H1 (cell line): ENCODE data around the gene SKIDA1. TPM values are rescaled to one million over a fixed set of nuclear protein-coding genes. Genes with fewer than 3 reads are reported as not detected.

ENCODE experiments used
- CTCF ChIA-PET: fragments of 300-600 bp; sonication (Branson Sonifier 250); formaldehyde crosslinking; loops from one replicate; lab custom pipeline; 2021; ENCODE audit not compliant: partially characterized antibody; lab: Charles Lee
- POLR2A ChIA-PET: fragments of 300-600 bp; sonication (Branson Sonifier 250); formaldehyde crosslinking; loops from one replicate; lab custom pipeline; 2021; ENCODE audit warnings: inconsistent platforms; ENCODE audit not compliant: partially characterized antibody; lab: Charles Lee
- DNase-seq, 2 experiments: peaks; one replicate each; pipeline versions ENCODE4 v3.0.0 to v3.0.0-alpha.2; 2010 to 2022; ENCODE audit warnings: low spot score in 2 of 2, low read depth in 1 of 2, mixed read lengths in 1 of 2
- FAIRE-seq: peaks from 2 replicates; lab custom pipeline; 2011; peaks lifted over from hg19 to GRCh38; lab: Jason Lieb, UNC
- H2AFZ ChIP-seq: 2 replicates; pipeline ENCODE4 v1.8.1; 2012; ENCODE audit warnings: low read length, inconsistent platforms
- H2AK5ac ChIP-seq: 2 replicates; pipeline ENCODE4 v1.6.1; 2013; ENCODE audit warnings: low read depth, low read length
- H2BK120ac ChIP-seq: replicated peaks from 2 replicates; pipeline ENCODE3; 2013; ENCODE audit warnings: low read depth, low read length, inconsistent platforms
- H2BK12ac ChIP-seq: 2 replicates; pipeline ENCODE4 v1.6.1; 2013; ENCODE audit warnings: low read depth, low read length
- H2BK15ac ChIP-seq: 2 replicates; pipeline ENCODE4 v1.6.1; 2013; ENCODE audit warnings: low read length
- H2BK20ac ChIP-seq: 2 replicates; pipeline ENCODE4 v1.6.1; 2013; ENCODE audit warnings: low read length
- H2BK5ac ChIP-seq: 2 replicates; pipeline ENCODE4 v1.6.1; 2013; ENCODE audit warnings: low read depth, low read length
- H3K14ac ChIP-seq: 2 replicates; pipeline ENCODE4 v1.6.1; 2013; ENCODE audit warnings: inconsistent platforms; ENCODE audit not compliant: insufficient read length
- H3K18ac ChIP-seq: 2 replicates; pipeline ENCODE4 v1.6.1; 2013; ENCODE audit warnings: low read length; ENCODE audit errors: extremely low read depth
- H3K23ac ChIP-seq: 2 replicates; pipeline ENCODE4 v1.6.1; 2013; ENCODE audit warnings: inconsistent platforms; ENCODE audit not compliant: insufficient read length
- H3K23me2 ChIP-seq: 2 replicates; pipeline ENCODE4 v1.6.1; 2013; ENCODE audit warnings: low read depth, low read length
- H3K27ac ChIP-seq: 2 replicates; pipeline ENCODE4 v1.6.1; 2011; ENCODE audit warnings: low read depth, low read length, inconsistent platforms
- H3K27me3 ChIP-seq, 4 experiments: replicated peaks in 1 of 4; 1 replicate in 1 of 4; 2 replicates in 3 of 4; pipeline versions ENCODE4 v1.6.1 to v1.8.1; 2011 to 2013; ENCODE audit warnings: low read length in 3 of 4, mild to moderate bottlenecking in 3 of 4, inconsistent platforms in 2 of 4, mixed read lengths in 2 of 4, moderate library complexity in 1 of 4; ENCODE audit not compliant: control insufficient read depth in 3 of 4, insufficient read depth in 3 of 4; ENCODE audit errors: extremely low read depth in 1 of 4
- H3K36me3 ChIP-seq, 4 experiments: 2 replicates each; pipeline versions ENCODE4 v1.6.1 to v1.8.1; 2011 to 2013; ENCODE audit warnings: mild to moderate bottlenecking in 4 of 4, low read length in 3 of 4, moderate library complexity in 2 of 4, control low read depth in 1 of 4, inconsistent platforms in 1 of 4; ENCODE audit not compliant: insufficient read depth in 4 of 4, control insufficient read depth in 2 of 4
- H3K4ac ChIP-seq: replicated peaks from 2 replicates; pipeline ENCODE3; 2013; ENCODE audit warnings: low read length, low read depth, mixed read lengths, inconsistent platforms; ENCODE audit not compliant: insufficient read length
- H3K4me1 ChIP-seq, 4 experiments: replicated peaks in 1 of 4; 1 replicate in 1 of 4; 2 replicates in 3 of 4; pipeline versions ENCODE4 v1.6.1 to v1.8.1; 2011 to 2013; ENCODE audit warnings: low read length in 3 of 4, inconsistent platforms in 2 of 4, mixed read lengths in 1 of 4; ENCODE audit not compliant: insufficient read depth in 4 of 4, control insufficient read depth in 3 of 4
- H3K4me2 ChIP-seq, 2 experiments: 2 replicates each; pipeline versions ENCODE4 v1.6.1 to v1.8.1; 2011 to 2013; ENCODE audit warnings: low read depth in 2 of 2, low read length in 2 of 2, control low read depth in 1 of 2, inconsistent platforms in 1 of 2, mild to moderate bottlenecking in 1 of 2; ENCODE audit not compliant: insufficient read depth in 1 of 2
- H3K4me3 ChIP-seq, 4 experiments: fragments of 200-600, 300-600 bp in 1 of 4; sonication (generic), shearing (Covaris generic), sonication (Bioruptor Twin) in 1 of 4; 2 replicates each; pipeline versions ENCODE4 v1.5.1 to v1.8.1; 2011 to 2016; ENCODE audit warnings: low read length in 4 of 4, low read depth in 3 of 4, control low read depth in 2 of 4, inconsistent platforms in 2 of 4, mild to moderate bottlenecking in 2 of 4, mixed read lengths in 1 of 4, moderate library complexity in 1 of 4; ENCODE audit not compliant: insufficient read depth in 2 of 4; ENCODE audit errors: extremely low read depth in 1 of 4
- H3K56ac ChIP-seq: replicated peaks from 2 replicates; pipeline ENCODE3; 2013; ENCODE audit warnings: low read depth, mild to moderate bottlenecking, mixed read lengths, low read length, inconsistent platforms; ENCODE audit not compliant: insufficient read length
- H3K79me1 ChIP-seq: 2 replicates; pipeline ENCODE4 v1.6.1; 2013; ENCODE audit warnings: low read depth, low read length, control low read depth
- H3K79me2 ChIP-seq, 2 experiments: 2 replicates each; pipeline versions ENCODE4 v1.6.1 to v1.8.1; 2012 to 2013; ENCODE audit warnings: low read length in 2 of 2, mild to moderate bottlenecking in 2 of 2, inconsistent platforms in 1 of 2; ENCODE audit not compliant: insufficient read depth in 2 of 2, control insufficient read depth in 1 of 2
- H3K9ac ChIP-seq, 4 experiments: replicated peaks in 1 of 4; 1 replicate in 1 of 4; 2 replicates in 3 of 4; pipeline versions ENCODE4 v1.6.1 to v1.8.1; 2011 to 2013; ENCODE audit warnings: low read depth in 3 of 4, low read length in 3 of 4, control low read depth in 2 of 4, mild to moderate bottlenecking in 2 of 4, moderate library complexity in 2 of 4, inconsistent platforms in 1 of 4; ENCODE audit errors: extremely low read depth in 1 of 4
- H3K9me3 ChIP-seq, 2 experiments: 2 replicates each; pipeline versions ENCODE4 v1.6.1 to v1.8.1; 2012 to 2013; ENCODE audit warnings: mild to moderate bottlenecking in 2 of 2, moderate library complexity in 2 of 2, control low read depth in 1 of 2, inconsistent platforms in 1 of 2, low read depth in 1 of 2, low read length in 1 of 2, mixed read lengths in 1 of 2; ENCODE audit not compliant: insufficient read depth in 2 of 2
- H4K20me1 ChIP-seq, 2 experiments: replicated peaks in 1 of 2; 2 replicates each; pipeline versions ENCODE3 to v1.8.1; 2011 to 2013; ENCODE audit warnings: inconsistent platforms in 2 of 2, low read length in 2 of 2, mild to moderate bottlenecking in 1 of 2; ENCODE audit not compliant: insufficient read depth in 2 of 2, control insufficient read depth in 1 of 2
- H4K5ac ChIP-seq: 2 replicates; pipeline ENCODE4 v1.6.1; 2013; ENCODE audit warnings: low read length, low read depth, mixed read lengths, inconsistent platforms; ENCODE audit not compliant: insufficient read length
- H4K8ac ChIP-seq: 2 replicates; pipeline ENCODE4 v1.8.0; 2013; ENCODE audit warnings: mild to moderate bottlenecking, moderate library complexity, low read length, inconsistent platforms; ENCODE audit not compliant: insufficient read depth; ENCODE audit errors: extremely low read depth
- H4K91ac ChIP-seq: replicated peaks from 2 replicates; pipeline ENCODE3; 2013; ENCODE audit warnings: low read length, mixed read lengths, inconsistent platforms; ENCODE audit not compliant: insufficient read length
- CBX8 ChIP-seq: fragments of 300-800, 300-1000 bp; sonication (generic); IDR thresholded peaks from 2 replicates; pipeline ENCODE4 v1.7.1; 2016; ENCODE audit warnings: low read depth, low read length, borderline replicate concordance
- CHD1 ChIP-seq: IDR thresholded peaks from 2 replicates; pipeline ENCODE4 v1.6.1; 2012; ENCODE audit warnings: low read depth, low read length, improper control_type of control experiment
- EP300 ChIP-seq, 2 experiments: IDR thresholded peaks; 1 replicate in 1 of 2; 2 replicates in 1 of 2; pipeline ENCODE4 v1.6.1; 2011 to 2012; ENCODE audit warnings: low read depth in 2 of 2, low read length in 2 of 2, mild to moderate bottlenecking in 2 of 2, borderline replicate concordance in 1 of 2, inconsistent platforms in 1 of 2, moderate library complexity in 1 of 2
- GTF2F1 ChIP-seq: IDR thresholded peaks from 2 replicates; pipeline ENCODE4 v1.6.1; 2012; ENCODE audit warnings: low read depth, low read length, improper control_type of control experiment, borderline replicate concordance
- WGBS, 2 experiments: shearing (Covaris generic) in 1 of 2; methylation state at CpG; one replicate each; pipeline versions ENCODE4 v1.1.6 to v1.1.7; 2013 to 2015; ENCODE audit warnings: low lambda C conversion rate in 2 of 2, mixed read lengths in 2 of 2, inconsistent platforms in 1 of 2, low coverage in 1 of 2, missing lambda C conversion rate in 1 of 2; ENCODE audit not compliant: insufficient replicate concordance in 2 of 2, insufficient coverage in 1 of 2, insufficient read length in 1 of 2; ENCODE audit errors: extremely low coverage in 1 of 2, missing lambda C conversion rate in 1 of 2; 5-methylcytosine and 5-hydroxymethylcytosine counted together
- polyA plus RNA-seq, 7 experiments: library from polyadenylated mRNA; depleted of rRNA in 3 of 7; stranded (reverse) in 5 of 7; unstranded in 2 of 7; fragments of >200 nt in 5 of 7; fragments of 200-250 nt in 2 of 7; gene quantifications; 1 replicate in 5 of 7; 2 replicates in 1 of 7; 4 replicates in 1 of 7; pipeline versions ENCODE4 v1.2.1 to v1.2.3, GENCODE V29; 2011 to 2013; ENCODE audit warnings: missing spikeins in 2 of 7, mixed read lengths in 2 of 7
- total RNA-seq: library from RNA; stranded (reverse); fragmentation: NEBNext Ultra II Directional; extraction: Animal tissue kit (Norgen Biotek cat#: 25700); gene quantifications from 2 replicates; pipeline ENCODE4 v1.2.1, GENCODE V29; 2021

SKIDA1 gene
- total and polyA plus RNA-seq, 2 of the 8 experiments (the other 6 are each of a cell fraction or from before 2014, with no cell fraction given), result 1.5 to 8.0 TPM

GRCh38 chr10:21524131-21524525 is 1.4 kb downstream of the SKIDA1 start:
- H3K9me3 ChIP-seq, result no peaks in the 10 kb centered on the region
- H3K18ac ChIP-seq, result no peak overlapping the region; the same call in 1 of the 2 replicates
- H3K9ac ChIP-seq, result peak overlapping the region in 2 of 4 experiments; percentile 89 to 91; a peak in 4 of 7 replicates
- peaks cover 0 to 7% of the 10 kb centered on the region in 2 experiments; a peak in 2 of 4 replicates for H3K79me2 ChIP-seq
- peak overlapping the region; percentile 98 for H4K5ac ChIP-seq
- ChIA-PET POLR2A (interaction anchor here (0.6 to 17.3 kb wide), 8 partner anchors 9 to 721 kb away, joined by 3 to 352 read pairs (median 4); no protein-coding TSS in a partner anchor), CTCF (interaction anchor here (1.2 to 3.6 kb wide), 3 partner anchors 8 to 22 kb away, joined by 4 to 17 read pairs (median 6); no protein-coding TSS in a partner anchor)
- H3K27ac ChIP-seq, result peak overlapping the region; percentile 91; the same call in 1 of the 2 replicates
- peak overlapping the region; percentile 66 to 79 (median 76) for H3K4me3 ChIP-seq
- H3K4me2 ChIP-seq, result peak overlapping the region; percentile 95 to 97
- no peaks in the 10 kb centered on the region for H4K20me1 ChIP-seq
- H3K4me1 ChIP-seq, result peaks cover 11 to 36% (median 23%) of the 10 kb centered on the region in 4 experiments
- no peak overlapping the region for H3K14ac ChIP-seq
- H2BK5ac ChIP-seq, result no peak overlapping the region
- no peak overlapping the region for H2BK120ac ChIP-seq
- no peak overlapping the region for H2AK5ac ChIP-seq
- H2AFZ ChIP-seq, result no peak overlapping the region
- H3K23ac ChIP-seq, result no peak overlapping the region
- H2BK15ac ChIP-seq, result no peak overlapping the region
- TF ChIP-seq GTF2F1, result no peak
- TF ChIP-seq EP300 (IDR thresholded peaks at IDR 0.05; ENCODE audit: borderline replicate concordance in 1 of 2, low read depth in 2 of 2, low read length in 2 of 2), result no peak
- 0 out of 2 replicates have a peak, but pooled peaks have one; percentile 22 for TF ChIP-seq CHD1
- TF ChIP-seq CBX8, result no peak
- H4K8ac ChIP-seq, result no peak overlapping the region; the same call in 1 of the 2 replicates
- no peak overlapping the region for H4K91ac ChIP-seq
- peaks cover 17% of the 10 kb centered on the region; the same call in 1 of the 2 replicates for H3K23me2 ChIP-seq
- H3K36me3 ChIP-seq, result no peaks in the 10 kb centered on the region
- no peak overlapping the region for H2BK20ac ChIP-seq
- DNase-seq (no peak), FAIRE-seq (peak; percentile 28)
- peak overlapping the region; percentile 50 for H3K4ac ChIP-seq
- no peak overlapping the region for H2BK12ac ChIP-seq
- H3K79me1 ChIP-seq, result no peaks in the 10 kb centered on the region
- 0 out of 7 replicates have a peak, but pooled peaks cover 0 to 3% (median 0%) of the 10 kb centered on the region in 4 experiments for H3K27me3 ChIP-seq
- peak overlapping the region; percentile 82 for H3K56ac ChIP-seq
- 18% methylated on average over 7 of the region's 7 CpGs; no CpG with 5 or more reads in 1 of the 2 experiments for WGBS, 2 experiments
